ENCODE results near the gene RASL10B.
"Not testable (repeated sequence)": the region's sequence is repeated elsewhere in the genome, so short reads cannot be mapped to it uniquely, and the experiment has no call there.

RASL10B gene, protein sequence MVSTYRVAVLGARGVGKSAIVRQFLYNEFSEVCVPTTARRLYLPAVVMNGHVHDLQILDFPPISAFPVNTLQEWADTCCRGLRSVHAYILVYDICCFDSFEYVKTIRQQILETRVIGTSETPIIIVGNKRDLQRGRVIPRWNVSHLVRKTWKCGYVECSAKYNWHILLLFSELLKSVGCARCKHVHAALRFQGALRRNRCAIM

GRCh38 chr17:35731239-35731916, at the start of gene RASL10B:
Gene RASL10B, plus strand, starts transcription at chr17:35731639. Its CDS starts 3,546 bp downstream, at chr17:35735185.
- peak; percentile 71 for DNase-seq

GRCh38 chr17:35683591-35683990, 47.8 kb upstream of the RASL10B start:
- no peak for DNase-seq

GRCh38 chr17:35684055-35684802, 47.2 kb upstream of the RASL10B start:
- no peak for DNase-seq

- no peak for DNase-seq
Observed at GRCh38 chr17:35692512-35693210, 38.8 kb upstream of the RASL10B start.

GRCh38 chr17:35693662-35694061, 37.8 kb upstream of the RASL10B start:
- no peak for DNase-seq

GRCh38 chr17:35694906-35695305, 36.5 kb upstream of the RASL10B start:
- no peak for DNase-seq

DNA sequence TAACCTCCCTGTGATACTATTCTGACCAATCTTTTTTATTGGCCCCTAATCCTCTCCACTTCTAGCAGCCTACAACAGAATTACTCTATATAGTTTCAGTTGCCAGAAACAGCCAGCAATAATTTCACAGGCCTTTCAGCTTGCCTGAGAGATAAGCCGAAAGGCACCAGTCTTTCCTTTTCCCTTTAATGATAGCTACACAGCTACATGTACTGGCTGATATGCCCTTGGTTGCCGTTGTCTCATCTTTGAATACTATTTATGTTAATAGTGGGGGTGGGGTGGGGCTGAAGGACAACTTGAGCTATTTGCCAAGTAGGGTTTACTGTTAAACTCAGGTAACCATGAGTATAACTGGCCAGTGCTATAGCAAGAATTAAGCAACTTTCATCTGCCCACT, 35.8 kb upstream of the RASL10B start:
- no peak for DNase-seq

GRCh38 chr17:35698800-35699199, 32.6 kb upstream of the RASL10B start:
- no peak for DNase-seq

DNA sequence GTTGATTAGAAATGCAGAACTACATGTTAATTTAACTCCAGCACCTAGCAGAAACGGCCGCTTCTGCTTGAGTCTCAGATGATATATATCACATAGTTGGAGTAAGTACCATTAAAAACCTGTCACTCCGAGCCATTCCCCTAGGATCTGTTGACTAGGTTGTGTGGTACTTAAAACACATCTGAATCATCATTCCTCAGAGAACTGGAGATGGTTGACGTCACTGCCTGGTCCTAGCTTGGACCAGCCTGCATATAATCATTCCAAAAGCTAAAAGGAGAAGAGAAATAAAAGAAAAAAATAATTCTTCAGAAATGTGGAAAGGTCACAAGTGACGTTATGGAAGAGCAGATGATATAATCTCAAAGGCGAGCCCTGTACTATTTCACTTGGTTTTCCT, 31.3 kb upstream of the RASL10B start:
- DNase-seq, result no peak

DNA sequence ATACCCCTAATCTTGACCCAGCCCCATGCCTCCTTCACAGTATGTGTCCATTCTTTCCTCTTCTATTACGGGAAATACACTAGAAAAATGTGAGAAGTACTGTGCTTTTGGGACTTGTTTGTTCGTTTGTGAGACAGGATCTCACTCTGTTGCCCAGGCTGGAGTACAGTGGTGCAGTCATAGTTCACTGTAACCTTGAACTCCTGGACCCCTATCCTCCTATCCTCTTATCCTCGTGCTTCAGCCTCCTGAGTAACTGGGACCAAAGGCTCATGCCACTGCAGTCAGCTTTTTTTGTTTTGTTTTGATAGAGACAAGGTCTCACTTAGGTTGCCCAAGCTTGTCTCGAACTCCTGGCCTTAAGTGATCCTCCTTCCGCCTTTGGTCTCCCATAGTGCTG, 29.9 kb upstream of the RASL10B start:
- DNase-seq, result no peak

DNA sequence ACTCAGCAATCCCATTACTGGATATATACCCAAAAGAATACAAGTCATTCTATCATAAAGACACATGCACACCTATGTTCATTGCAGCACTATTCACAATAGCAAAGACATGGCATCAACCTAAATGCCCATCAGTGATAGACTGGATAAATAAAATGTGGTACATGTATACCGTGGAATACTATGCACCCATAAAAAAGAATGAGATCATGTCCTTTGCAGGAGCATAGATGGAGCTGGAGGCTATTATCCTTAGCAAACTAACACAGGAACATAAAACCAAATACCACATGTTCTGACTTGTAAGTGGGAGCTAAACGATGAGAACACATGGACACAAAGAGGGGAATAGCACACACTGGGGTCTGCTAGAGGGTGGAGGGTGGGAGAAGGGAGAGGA, 28.1 kb upstream of the RASL10B start:
- DNase-seq, result not testable (repeated sequence)

DNA sequence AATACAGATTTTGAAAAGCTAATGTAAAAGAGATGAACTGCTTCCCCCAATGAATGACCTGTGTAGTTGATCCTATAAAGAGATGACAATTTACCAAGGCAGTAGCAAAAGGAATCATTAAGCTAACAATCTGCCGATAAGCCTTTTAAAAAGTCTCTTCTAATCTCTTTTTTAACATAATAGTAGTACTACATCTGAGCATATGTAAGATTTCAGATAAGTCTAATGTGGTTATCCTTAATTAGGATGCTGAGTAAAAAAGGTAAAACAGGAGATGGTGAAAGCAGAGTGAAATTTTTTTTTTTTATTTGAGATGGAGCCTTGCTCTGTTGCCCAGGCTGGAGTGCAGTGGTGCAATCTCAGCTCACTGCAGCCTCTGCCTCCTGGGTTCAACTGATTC, 26.2 kb upstream of the RASL10B start:
- no peak for DNase-seq

- DNase-seq, result no peak
Observed at GRCh38 chr17:35705705-35706104, 25.7 kb upstream of the RASL10B start.

DNA sequence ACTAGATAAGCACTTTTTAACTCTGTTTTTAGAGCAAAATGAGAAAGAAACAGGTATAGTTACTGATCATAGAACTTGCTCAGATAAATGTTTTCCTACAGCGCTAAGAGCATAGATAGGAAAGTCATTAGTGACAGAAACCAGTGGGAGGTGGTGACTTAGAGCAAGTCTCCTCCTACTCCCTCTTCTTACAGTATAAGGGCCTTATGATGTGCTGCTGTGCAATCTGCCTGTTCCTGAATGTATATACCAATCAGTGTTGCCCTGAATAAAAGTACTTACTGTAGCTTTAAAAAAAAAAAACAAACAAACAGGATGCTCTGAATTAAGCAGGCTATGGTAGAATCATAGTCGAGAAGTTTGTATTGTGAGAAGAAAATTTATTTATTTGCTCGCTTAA, 23.3 kb upstream of the RASL10B start:
- DNase-seq, result no peak

DNA sequence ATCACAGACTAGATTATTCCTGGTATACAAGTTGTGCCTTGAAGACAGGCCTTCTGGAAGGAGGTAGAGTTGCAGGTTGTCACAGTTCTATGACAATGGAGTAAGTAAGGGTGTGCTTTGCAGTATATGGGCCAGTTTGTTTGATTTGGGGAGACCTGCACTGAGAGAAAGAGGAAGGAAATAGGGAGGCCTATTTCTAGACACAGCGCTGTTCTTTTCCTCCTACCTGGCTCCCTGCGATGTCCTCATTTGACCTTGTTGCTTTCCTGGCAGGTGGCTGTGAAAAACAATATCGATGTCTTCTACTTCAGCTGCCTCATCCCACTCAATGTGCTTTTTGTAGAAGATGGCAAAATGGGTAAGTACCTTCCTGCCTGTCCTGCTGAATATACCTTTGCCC, 22.5 kb upstream of the RASL10B start:
- DNase-seq, result no peak

DNA sequence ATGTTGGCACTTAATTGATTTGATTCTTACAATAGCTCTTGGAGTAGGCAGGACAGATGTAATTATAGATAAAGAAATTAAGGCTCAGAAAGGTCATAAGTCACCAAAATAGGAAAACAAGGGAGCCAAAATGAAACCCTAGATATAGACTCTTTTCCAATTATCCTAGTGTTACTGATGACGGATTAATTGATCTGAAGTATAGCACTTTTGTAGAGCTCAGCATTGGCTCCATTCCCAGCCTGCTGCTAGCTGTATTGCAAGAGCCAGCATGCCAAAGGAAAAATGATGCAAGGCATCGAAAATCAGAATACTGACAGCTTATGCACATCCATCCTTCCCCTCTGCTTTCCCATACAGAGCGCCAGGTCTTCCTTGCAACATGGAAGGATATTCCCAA, 21.6 kb upstream of the RASL10B start:
- no peak for DNase-seq

- no peak for DNase-seq
Observed at GRCh38 chr17:35710950-35711349, 20.5 kb upstream of the RASL10B start.

DNA sequence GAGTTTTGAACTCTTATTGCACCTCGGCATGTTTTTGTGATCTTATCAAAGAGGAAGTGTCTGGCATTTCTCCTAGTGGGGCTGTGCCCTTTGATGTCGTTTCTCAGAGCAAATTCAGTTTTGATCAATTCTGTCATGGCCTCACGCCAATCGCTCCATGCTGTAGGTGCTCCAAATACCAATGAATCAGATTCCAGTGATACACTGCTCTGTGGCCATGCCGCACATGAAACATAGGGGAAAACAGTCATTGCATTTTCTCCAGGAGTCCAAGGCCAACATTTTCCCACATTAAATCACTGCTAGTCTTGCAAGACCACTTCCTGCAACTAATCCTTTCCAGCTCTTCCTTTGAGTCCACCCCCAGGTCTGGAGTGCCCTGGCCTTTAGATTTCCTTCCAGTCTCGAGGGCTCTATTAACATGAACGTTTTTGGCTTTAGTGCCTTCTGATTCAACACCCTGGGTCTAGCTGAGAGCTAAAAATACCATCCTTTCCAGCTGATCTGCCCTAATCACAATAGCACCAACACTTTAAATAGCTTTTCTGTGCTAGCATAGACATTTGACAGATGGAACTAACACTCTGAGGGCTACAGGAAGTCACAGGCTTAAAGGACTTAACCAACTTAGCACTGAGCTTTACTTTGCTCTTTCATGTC, 18.2 kb upstream of the RASL10B start:
- no peak for DNase-seq

- no peak for DNase-seq
Observed at GRCh38 chr17:35714988-35715387, 16.5 kb upstream of the RASL10B start.

DNA sequence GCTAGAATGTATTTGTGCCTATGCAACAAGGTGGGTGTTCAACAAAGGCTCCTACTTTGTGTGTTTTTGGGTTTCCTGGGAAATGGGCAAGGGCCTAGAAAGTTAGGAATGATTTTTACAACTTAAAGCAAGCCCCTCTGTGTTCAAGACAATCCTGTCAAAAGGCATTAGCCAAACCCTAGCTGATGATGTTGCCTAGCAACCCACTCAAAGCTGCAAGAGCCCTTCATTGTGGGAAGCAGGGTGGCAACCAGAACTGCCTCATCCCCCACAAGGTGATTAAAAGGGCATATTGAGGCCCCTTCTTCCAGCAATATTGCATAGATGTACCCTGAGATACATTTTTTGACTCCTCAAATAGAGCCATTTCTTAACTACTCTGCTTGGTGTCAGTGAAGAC, 16.0 kb upstream of the RASL10B start:
- no peak for DNase-seq

GRCh38 chr17:35716173-35716572, 15.3 kb upstream of the RASL10B start:
- no peak for DNase-seq

DNA sequence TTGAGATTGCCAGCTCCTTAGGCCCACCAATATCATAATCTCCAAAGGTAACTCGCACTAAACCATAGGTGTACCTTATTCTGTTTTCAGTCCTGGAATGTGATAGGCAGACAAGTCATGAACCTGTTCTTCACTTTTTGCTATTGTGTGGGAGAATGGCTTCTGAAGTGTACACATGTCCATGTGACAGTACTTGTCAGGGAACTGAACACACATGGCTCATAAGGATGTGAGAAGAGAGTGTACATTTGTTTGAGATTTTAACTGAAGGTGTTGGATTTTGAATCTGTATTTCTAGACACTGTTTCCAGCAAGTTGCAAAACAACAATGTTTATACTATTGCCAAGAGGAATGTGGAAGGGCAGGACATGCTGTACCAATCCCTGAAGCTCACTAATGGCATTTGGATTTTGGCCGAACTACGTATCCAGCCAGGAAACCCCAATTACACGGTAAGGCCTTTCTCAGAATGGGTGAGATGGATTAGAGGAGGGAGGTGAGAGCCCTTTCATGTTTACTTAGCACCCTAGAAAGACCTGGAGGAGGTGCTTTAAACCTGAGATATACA, 14.5 kb upstream of the RASL10B start:
- DNase-seq, result no peak

- DNase-seq, result no peak
Observed at GRCh38 chr17:35717475-35717874, 14.0 kb upstream of the RASL10B start.
